HG02870 (cell line): ENCODE results near the gene PCARE.
"Not testable (repeated sequence)": the region's sequence is repeated elsewhere in the genome, so short reads cannot be mapped to it uniquely, and the experiment has no call there.

Source experiments
- ATAC-seq: cut with Tn5 transposase; IDR thresholded peaks from one replicate; pipeline ENCODE4 v1.9.1; 2021; ENCODE audit warnings: mild to moderate bottlenecking, moderate library complexity; ENCODE audit not compliant: unreplicated experiment

Gene PCARE

GRCh38 chr2:29074411-29074810 lies at the start of gene PCARE:
Gene PCARE, minus strand, starts transcription at chr2:29074523. Its CDS starts 262 bp downstream, at chr2:29074261.
- no peak for ATAC-seq

- no peak for ATAC-seq
These were observed 49.5 kb upstream of the PCARE start for GRCh38 chr2:29123617-29124349.

- no peak for ATAC-seq
These were observed 46.5 kb upstream of the PCARE start for GRCh38 chr2:29120846-29121245.

GRCh38 chr2:29119211-29119610 lies 44.9 kb upstream of the PCARE start:
- ATAC-seq, result no peak

- ATAC-seq, result no peak
These were observed 43.4 kb upstream of the PCARE start for GRCh38 chr2:29117636-29118303.

GRCh38 chr2:29115797-29116781 lies 41.8 kb upstream of the PCARE start:
- no peak for ATAC-seq

DNA sequence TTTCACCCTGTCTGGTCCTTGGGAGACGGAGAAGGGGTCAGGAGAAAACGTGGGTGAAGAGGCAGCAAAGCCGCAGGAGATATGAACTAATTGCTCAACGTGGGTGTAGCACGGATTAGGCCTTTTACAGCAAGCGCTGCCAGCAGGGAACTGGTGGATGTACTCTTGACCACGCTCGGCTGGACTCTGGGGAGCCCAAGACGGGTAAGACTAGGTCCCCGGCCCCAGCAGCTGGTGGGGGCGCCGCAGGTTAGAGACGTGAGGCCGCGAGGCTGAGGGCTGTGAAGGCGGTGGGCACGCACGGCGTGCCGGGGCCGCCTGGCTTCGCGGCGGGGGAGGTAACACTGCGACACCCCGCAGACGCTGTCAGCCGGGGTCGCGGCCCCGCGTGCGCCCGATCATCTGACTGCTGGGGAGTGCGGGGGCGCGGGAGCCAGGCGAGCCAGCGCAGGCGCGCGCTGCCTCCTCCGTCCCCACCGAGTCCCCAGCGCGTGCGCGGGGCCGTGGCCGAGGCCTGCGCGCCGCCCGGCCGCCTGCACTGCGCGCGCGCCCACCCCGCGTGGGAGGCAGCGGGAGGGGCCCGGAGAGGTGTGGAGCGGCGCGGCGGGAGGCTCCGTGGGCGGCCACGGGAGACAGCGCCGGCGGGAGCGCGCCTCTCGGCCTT lies 40.8 kb upstream of the PCARE start, which contains the start of gene CLIP4:
Gene CLIP4 (plus strand): TSS at position 470 of the 664 bp plus-strand sequence. CDS start 5,974 bp downstream, outside the sequence.
- no peak for ATAC-seq

- no peak for ATAC-seq
These were observed 40.2 kb upstream of the PCARE start for GRCh38 chr2:29114586-29114945.

GRCh38 chr2:29113891-29114321 lies 39.6 kb upstream of the PCARE start:
- no peak for ATAC-seq

GRCh38 chr2:29113027-29113686 lies 38.8 kb upstream of the PCARE start:
- ATAC-seq, result no peak

DNA sequence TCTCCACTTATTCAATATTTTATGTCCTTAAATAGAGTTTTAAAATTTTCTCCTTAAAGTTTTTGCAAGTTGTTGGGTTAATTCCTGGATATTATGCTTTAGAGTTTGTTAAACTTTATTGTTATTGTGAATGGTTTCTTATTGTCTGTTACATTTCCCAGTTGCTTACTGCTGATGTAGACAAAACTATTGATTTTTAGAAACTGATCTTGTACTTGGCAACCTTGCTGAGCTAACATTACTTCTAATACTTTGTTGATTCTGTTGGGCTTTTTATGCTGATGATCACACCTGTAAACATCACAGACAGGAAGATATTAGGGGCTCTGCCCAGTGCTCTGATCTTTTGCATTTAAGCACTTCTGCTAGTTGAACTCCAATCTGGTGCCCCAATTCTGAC lies 38.1 kb upstream of the PCARE start:
- ATAC-seq, result no peak

DNA sequence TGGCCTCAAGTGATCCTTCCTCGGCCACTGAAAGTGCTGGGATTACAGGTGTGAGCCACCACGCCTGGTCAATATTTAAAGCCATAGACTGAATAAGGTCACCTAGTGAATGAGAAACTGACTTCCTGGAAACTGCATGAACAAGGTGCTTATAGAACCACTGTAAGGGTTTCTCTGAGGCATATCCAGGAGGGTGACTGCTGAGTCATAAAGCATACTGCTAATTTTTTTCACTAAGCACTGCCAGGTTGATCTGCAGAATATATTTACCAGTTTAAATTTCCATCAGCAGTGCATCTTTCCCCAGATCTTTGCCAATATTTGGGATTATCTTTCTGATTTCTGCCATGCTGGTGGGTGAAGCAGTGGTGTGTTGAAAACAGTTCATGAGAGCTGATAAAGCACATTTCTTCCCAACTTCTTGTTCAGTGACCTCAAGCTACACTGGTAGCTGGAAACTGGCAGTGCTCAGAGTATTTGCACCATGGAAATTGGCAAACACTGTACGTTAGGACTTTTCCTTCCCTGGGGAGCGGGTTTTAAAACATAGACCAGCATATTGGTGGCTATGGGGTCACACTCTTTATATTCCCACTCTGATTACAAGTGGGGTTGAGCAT lies 36.7 kb upstream of the PCARE start:
- ATAC-seq, result peak; percentile 37

- ATAC-seq, result no peak
These were observed 34.9 kb upstream of the PCARE start for GRCh38 chr2:29109246-29109645.

DNA sequence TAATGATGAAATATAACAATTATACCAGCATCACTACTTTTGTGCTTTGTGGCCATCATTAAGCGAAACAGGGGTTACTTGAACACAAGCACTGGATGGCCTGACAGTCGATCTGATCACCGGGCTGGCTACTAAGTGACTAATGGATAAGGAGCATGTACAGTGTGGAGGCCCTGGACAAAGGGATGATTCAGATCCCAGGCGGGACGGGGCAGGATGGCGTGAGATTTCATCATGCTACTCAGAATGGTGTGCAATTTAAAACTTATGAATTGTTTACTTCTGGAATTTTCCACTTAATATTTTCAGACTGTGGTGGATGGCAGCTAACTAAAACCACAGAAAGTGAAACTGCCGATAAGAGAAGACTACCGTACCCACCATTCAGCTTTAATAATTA lies 33.9 kb upstream of the PCARE start:
- no peak for ATAC-seq

DNA sequence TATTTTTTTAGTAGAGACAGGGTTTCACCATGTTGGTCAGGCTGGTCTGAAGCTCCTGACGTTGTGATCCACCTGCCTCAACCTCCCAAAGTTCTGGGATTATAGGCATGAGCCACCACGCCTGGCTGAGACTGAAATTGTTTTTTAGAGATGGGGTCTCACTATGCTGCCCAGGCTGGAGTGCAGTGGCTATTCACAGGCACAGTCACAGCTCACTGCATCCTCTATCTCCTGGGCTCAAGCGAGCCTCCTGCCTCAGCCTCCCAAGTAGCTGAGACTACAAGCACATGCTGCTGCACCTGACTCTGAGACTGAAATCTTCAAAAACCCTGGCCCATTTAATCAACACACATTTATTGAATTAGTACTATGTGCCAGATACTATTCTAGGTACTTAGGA lies 33.2 kb upstream of the PCARE start:
- not testable (repeated sequence) for ATAC-seq

GRCh38 chr2:29106980-29107388 lies 32.7 kb upstream of the PCARE start:
- no peak for ATAC-seq

DNA sequence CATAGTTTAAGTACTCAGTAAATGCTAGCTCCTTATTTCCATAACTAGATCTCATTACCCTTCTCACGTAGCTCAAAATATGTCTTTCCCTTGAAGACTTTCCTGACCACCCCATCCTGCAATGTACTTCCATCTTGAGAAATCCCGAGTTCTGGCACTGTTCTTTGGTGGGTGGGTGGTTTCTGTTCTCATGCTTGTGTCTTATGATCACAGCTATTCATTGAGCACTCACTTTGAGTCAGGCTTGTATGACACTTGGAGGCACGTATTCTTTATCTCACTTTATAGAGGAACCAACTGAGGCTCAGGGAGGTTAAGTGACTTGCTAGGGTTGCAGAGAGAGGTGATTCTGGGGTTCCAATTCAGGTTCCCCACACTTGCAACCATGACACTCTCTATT lies 31.9 kb upstream of the PCARE start:
- ATAC-seq, result no peak

DNA sequence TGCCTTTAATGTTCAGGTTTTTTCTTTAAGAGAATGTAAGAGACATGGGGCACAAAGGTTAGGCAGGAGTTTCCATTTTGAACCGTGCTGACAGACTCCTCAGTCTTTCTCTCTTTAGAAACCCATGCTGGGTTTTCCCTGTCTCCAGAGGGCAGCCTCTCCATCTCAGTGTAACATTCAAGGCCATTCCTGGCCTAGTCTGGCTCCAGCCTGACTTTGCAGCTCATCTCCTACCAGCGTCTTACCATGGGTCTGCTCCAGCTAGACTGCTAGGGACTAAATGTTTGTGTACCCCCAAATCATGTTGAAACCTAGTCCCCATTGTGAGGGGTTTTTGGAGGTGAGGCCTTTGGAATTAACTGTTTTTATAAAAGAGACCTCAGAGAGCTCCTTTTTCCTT lies 31.1 kb upstream of the PCARE start:
- ATAC-seq, result no peak

DNA sequence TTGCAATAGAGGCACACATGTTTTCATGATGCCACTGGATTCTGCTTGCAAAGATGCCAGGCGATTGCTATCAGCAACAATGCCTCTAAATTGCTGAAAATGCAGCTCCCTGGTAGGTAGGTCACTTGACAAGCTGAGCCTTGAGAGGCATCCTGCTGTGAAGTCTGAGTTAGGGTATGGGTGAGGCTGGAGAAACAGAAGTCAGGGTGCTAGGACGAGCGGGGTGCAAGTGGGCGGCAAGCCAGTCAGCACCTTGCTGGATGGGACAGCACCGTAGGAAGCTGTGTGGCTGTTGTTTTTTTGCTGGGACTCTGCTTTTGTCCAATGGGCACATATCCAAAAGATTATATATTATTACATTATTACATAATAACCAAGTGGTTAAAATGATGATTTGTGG lies 30.4 kb upstream of the PCARE start:
- ATAC-seq, result no peak

DNA sequence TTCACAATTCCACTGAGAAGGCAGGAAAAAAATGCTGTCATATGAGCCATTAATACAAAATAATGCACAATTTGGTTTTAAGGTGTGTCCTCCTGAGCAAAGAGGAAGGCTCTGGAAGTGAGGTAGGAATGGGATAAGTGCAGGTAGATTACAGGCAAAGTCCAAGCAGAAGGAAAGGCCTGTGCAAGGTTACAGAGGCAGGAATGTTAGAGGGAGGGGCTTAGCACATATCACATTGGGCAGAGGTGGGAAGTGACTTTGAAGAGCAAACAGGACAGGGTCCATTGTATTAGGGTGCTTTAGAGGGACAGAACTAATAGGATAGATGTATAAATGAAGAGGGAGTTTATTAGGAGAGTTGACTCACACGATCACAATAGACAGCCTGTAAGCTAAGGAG lies 26.2 kb upstream of the PCARE start:
- no peak for ATAC-seq
